HG02981 (cell line): ENCODE results near the gene TMEM134.

ENCODE experiments used
- ATAC-seq: cut with Tn5 transposase; IDR thresholded peaks from one replicate; pipeline ENCODE4 v1.9.1; 2021; ENCODE audit warnings: mild to moderate bottlenecking, moderate library complexity; ENCODE audit not compliant: unreplicated experiment

Gene TMEM134

GRCh38 chr11:67463680-67464410 is 5.2 kb downstream of the TMEM134 start:
- no peak for ATAC-seq

- no peak for ATAC-seq
These were observed 5.9 kb downstream of the TMEM134 start for GRCh38 chr11:67463186-67463585.

GRCh38 chr11:67458266-67458665 is 10.8 kb downstream of the TMEM134 start:
- no peak for ATAC-seq

- no peak for ATAC-seq
These were observed 11.6 kb downstream of the TMEM134 start for GRCh38 chr11:67457453-67457852.

- ATAC-seq = no peak
These were observed 12.9 kb downstream of the TMEM134 start for GRCh38 chr11:67456068-67456705.

DNA sequence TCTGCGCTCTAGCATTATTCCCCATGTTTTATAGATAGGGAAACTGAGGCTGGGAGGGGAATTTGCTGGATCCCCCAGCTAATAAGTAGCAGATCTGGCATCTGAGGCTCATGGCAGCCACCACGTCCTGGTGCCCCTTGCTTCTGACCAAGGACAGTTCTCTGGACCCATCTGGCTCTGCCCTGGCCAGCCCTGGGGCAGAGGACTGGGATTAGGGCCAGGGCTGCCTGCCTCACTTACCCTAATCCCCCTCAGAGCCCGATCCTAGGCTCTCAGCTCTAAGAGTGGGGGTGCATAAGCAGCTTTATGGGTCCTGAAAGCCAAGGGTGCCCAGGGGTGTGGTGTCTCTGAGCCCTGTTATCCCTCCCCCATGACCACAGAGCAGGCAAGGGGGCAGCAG is 14.0 kb downstream of the TMEM134 start, which contains the start of gene CABP4:
CABP4 (plus strand) TSS at position 301 of the 400 bp plus-strand sequence; CDS start at position 371, 70 bp downstream.
- no peak for ATAC-seq

DNA sequence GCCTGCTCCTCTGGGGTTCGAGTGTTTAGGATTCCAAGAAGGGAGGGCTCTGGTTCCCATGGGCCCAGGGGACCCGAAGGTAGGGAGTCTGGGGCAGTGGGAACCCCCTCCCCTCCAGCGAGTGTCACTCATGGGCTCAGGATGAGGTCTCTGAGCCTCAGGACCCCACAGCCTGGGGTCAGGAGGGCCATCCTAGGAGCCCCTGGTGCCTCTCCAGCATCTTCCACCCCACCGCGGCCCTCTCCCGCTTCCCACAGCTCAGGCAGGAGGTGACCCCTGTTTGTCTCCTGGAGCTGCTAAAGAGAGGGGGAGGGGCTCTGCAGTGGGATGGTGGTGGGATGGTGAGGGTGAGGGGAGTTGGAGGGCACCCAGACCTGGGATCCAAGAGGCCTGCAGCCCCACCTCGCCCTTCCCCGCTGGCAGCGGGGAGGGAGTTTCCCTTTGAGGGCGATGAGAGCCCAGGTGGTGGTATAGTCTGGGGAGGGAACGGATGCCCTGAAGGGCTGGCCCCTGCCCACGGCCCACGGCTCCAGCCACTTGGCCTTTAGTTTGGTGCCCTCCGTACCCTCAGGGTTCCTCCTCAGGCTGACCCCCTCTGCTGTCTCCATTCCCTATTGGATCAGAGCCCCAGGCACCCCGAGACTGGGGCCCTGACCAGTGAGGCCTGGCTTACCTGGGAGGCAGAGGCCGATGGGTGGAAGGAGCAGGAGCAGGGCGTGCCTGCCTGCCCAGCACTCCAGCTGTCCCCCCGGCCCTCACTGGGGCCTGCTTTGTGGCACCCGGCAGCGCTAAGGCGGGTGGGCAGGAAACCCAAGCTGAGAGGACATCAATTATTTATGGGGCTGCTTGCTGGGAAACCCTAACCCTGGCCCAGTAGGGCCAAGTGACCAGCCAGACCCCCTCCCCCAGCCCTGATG is 15.0 kb downstream of the TMEM134 start:
- ATAC-seq = no peak

GRCh38 chr11:67452141-67452952 is 16.7 kb downstream of the TMEM134 start, which contains the start of gene GPR152:
TSS of gene GPR152 (minus strand) at chr11:67452729. CDS start at chr11:67452724, 5 bp downstream.
- no peak for ATAC-seq

- ATAC-seq = no peak
These were observed 17.4 kb downstream of the TMEM134 start for GRCh38 chr11:67451658-67451976.

DNA sequence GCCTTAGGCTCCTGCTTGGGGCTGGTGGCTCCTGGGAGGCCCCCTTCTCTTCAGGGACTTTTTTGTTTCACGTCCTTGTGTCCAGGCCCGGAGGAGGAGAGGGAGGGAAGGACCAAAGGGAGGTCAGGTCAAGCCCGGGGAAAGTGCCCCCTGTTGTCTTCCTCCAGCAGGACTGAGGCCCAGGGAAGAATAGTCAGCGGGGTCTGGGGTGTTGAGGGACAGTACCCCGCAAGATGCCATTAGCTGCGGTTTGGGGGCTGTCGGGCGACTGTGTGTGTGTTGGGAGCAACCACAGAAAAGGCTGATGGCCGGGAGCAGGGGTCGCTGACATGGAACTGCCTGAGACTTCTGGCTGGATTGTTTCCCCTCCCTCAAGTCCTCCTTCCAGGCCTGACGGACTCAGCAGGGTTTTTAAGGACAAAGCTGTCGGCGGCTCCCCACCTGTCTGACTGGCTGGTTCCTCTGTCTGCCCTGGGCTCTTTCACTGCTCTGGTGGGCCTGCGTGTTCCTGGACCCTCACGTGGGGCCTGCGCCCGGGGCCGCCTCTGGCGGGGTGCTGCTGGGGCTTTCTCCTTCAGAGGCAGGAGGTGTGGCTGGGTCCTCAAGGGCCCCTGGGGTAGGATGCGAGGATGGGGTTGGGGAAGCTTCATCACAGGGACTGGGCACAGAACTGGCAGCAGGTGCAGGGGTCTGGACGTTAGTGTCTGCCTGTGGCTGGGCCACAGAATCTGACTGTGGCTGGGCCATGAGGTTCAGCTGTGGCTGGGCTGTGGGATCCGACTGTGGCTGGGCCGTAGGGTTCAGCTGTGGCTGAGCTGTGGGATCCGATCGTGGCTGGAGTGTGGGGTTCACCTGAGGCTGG is 18.0 kb downstream of the TMEM134 start:
- no peak for ATAC-seq

GRCh38 chr11:67449116-67449844 is 19.8 kb downstream of the TMEM134 start:
- no peak for ATAC-seq

DNA sequence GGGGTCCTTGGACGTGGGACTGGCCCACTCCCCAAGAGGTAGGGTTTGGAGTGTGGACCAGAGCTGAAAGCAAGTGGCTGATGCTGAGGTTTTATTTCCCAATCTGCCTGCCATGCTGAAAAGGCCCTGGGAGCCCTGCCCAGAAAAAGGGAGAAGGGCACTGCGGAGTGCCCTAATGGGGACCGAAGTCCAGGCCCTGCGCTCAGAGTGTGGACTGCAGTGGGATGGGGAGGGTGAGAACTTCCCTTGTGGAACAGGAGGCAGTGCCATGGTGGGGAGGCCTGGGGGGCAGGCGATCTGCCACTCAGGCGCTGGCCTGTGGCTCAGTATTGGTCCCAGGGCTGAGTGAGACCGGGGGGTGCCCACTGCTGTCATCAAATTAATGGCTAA is 20.8 kb downstream of the TMEM134 start:
- ATAC-seq = no peak

DNA sequence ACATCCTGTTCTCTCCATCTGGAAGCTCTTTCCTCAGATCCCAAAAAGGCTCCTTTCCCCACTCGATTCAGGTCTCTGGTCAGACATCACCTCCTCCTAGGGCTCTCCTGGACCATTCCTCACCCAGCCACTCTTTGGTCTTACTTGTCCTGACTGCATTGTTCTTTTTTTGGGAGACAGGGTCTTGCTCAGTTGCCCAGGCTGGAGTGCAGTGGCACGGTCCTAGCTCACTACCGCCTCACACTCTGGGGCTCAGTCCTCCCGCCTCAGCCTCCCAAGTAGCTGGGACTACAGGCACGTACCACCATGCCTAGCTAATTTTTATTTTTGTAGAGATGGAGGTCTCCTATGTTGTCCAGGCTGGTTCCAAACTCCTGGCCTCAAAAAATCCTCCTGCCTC is 23.5 kb downstream of the TMEM134 start:
- ATAC-seq = no peak

DNA sequence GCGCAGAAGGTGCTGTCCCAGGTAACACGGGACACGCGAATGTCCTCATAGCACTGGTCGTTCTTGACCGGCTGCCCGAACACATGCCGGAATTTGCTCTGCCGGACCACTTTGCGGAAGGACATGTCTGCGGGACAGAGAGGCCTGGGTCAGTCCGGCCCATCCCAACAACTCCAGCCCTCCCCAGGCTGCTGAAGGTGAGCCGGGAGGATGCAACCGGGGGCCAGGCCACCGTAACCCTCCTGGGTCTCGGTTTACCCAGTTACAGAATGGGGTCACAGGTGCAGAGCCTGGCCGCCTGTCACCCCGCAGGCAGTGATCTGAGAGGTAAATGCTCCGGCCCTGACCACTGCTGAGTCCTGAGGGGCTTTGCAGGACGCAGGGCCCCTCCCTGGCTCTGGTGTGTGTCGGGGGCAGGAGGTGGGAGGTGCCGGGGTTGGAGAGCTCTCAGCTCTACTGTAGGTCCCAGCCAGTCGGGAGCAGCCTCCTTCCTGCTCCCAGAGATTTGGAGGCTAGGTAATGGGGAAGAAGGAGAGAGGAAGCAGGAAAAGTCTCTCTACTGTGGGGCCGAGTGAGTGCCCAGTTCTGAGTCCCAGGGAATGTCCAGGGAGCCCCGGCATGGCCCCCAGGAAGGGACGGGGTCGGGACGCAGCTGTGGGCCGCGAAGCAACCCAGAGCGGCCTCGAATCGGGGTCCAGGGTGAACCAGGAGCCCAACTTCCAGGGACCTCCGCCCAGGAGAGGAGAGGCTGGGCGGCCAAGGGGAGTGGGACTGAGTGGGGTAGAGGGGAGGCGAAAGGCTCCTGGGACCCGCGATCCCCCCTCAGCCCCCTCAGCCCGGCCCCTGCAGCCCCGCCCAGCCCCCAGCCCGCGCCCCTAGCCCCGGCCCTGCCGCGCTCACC is 26.3 kb downstream of the TMEM134 start:
- ATAC-seq = no peak

DNA sequence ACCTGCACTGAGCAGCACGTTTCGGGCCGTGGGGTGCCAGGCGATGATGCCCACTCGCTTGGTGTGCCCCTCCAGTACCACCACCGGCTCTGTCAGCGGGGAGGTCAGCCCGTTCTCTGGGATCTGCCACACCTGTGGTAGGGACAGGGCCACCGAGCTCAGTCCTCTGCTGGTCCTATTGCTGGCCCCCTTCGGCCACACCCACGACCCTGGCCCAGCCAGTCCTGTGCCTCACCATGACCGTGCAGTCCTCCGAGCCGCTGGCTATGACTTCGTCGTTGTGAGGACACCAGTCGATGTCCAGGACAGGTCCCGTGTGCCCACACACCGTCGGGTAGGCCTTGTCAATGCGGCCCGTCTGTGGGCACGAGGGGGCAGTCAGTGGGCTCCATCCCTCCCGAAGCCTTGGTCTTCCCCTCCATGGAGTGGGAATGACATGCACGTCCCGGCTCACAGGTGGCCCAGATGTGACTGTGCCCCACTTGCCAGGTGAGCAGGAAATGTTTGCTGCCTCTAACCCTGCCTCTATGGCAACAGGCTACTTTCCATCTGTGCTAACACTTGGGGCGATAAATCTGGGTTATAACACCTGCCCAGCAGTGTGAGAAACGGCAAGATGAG is 27.2 kb downstream of the TMEM134 start:
- ATAC-seq = no peak

GRCh38 chr11:67441098-67441563 is 27.9 kb downstream of the TMEM134 start:
- no peak for ATAC-seq
